Stimulated activated CD4-positive, alpha-beta T cell treated with anti-CD3 and anti-CD28 coated beads, TNF-alpha, amount 100 ng/mL, for 1 hour (primary cell): ENCODE results near the gene FLRT1.
"Not testable (repeated sequence)": the region's sequence is repeated elsewhere in the genome, so short reads cannot be mapped to it uniquely, and the experiment has no call there.

Experiments
- DNase-seq, 3 donors: peaks; one replicate each; pipeline ENCODE4 v3.0.0-alpha.2; 2020; ENCODE audit warnings: low read depth in 3 of 3, low spot score in 1 of 3

The FLRT1 gene

DNA sequence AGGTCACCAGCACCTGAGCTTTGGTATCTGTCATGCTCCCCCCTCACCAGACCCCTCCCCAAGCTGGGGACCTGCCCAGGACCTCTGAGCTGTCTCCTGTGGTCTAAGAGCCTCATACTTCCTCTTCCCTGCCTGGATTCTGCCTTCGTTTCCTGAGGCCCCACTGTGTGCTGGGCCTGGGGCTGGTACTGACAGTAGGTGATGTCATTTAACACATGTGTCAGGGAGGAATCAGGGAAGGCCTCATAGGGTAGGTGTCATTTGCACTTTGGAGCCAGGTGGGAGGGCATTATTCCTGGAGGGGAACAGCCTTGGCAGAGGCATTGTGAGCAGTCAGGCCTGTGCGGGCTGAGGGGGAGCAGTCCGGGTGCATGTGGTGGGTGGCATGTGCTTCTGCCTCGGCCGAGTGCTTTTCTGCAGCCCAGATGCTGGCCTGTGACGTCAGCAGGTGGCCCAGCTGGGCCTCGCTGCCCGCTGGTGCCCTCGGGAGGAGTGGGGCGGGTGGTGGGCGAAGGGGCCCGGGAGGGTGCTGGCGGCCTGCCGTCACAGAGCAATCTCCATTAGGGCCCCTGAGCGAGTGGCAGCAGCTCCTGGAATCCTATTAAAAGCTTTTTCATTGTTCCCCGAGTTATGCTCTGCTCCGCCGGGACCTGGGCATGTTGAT is 9.1 kb downstream of the FLRT1 start:
- no peak for DNase-seq

DNA sequence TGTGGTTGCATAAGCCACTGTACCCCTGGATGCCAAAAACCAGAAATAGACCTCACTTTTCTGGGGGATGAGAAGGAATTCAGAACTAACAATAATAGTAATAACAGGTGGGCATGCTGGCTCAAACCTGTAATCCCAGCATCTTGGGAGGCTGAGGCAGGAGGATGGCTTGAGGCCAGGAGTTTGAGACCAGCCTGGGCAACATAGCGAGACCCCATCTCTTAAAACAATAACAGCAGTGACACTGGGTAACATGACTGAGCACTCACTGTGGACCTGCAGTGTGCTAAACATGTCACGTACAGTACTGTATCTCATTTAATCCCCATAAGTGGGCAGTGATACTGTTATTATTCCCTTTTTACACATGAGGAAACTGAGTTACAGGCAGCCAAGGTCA is 10.0 kb downstream of the FLRT1 start:
- DNase-seq = no peak

GRCh38 chr11:64047373-64047772 is 11.6 kb downstream of the FLRT1 start:
- DNase-seq = not testable (repeated sequence)

DNA sequence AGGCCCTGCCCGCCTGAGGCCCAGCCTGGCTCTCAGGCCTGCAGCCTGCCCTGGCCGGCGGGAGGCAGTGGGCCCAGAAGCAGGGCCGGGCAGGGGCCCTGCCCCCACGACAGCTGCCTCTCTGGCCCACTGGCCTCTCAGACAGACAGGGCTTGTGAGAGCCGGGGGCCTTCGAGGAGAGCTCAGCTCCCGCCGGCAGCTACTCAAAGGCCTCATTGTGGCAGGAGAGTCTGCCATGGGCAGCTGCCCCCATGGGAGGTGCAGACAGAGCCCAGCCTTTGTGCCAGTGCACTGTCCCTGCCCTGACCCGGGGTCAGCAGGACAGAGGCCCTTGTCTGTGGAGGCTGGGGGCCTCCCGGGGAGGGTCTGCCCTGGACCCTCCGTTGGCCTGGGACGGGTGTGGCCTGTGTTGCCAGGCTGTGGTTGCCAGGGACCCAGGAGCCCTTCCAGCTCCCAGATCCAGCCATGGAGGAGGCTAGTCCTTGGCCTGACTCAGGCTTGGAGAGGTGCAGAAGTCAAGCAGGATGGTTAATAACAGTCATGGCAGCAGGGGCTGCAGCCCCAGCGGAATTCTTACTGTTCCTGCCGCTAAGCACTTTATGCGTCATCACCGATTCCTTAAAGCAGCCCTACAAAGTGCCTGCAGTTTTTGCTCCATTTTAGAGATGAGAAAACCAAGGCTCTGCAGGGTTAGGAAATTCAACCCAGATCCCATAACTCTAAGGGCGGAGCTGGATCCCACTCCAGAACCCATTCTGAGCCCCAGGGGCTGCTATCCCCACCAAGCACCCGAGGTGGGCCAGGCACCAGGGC is 12.5 kb downstream of the FLRT1 start:
- no peak for DNase-seq

DNA sequence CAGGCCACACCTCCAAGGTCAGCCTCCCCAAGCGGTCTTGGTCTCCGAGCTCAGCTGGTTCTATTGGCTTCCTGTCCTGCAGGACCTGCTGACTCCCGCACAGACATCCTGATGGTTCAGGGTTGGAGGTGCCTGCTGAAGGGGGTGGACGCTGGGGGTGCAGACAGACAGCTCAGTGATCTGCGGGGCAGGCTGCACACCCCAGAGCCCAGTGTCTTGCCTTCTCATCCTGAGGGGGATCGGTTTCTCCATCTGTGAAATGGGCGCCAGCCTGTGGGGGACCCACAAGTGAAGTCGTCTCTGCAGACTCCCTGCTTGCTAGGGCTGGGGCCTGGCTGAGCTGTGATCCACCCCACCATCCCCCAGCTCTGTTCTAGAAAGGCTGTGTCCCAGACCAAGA is 13.8 kb downstream of the FLRT1 start:
- DNase-seq = no peak

- DNase-seq = no peak
These were observed 15.6 kb downstream of the FLRT1 start for GRCh38 chr11:64051297-64051696.

- DNase-seq = no peak
These were observed 16.7 kb downstream of the FLRT1 start for GRCh38 chr11:64052436-64052835.

- DNase-seq = no peak
These were observed 17.3 kb downstream of the FLRT1 start for GRCh38 chr11:64052938-64053622.

DNA sequence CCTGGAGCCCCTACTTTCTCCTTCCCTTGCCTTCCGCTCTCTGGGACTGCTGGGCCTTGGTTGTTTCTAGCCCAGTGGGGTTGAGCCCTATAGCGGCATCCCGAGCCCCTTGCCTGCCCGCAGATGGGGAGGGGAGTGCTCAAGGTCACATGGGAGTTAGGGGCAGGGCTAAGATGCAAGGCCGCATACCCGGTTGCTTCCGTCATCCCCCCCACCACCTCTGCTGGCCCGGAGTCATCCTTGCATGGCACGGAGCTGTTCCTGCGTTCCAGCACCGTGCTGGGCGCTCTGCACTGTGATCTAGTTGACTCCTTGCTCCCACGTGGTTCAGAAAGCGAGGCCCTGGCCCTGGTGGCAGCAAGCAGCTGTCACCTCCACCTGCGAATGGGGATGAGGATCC is 18.0 kb downstream of the FLRT1 start:
- no peak for DNase-seq

- DNase-seq = no peak
These were observed 19.3 kb downstream of the FLRT1 start for GRCh38 chr11:64055077-64055476.

DNA sequence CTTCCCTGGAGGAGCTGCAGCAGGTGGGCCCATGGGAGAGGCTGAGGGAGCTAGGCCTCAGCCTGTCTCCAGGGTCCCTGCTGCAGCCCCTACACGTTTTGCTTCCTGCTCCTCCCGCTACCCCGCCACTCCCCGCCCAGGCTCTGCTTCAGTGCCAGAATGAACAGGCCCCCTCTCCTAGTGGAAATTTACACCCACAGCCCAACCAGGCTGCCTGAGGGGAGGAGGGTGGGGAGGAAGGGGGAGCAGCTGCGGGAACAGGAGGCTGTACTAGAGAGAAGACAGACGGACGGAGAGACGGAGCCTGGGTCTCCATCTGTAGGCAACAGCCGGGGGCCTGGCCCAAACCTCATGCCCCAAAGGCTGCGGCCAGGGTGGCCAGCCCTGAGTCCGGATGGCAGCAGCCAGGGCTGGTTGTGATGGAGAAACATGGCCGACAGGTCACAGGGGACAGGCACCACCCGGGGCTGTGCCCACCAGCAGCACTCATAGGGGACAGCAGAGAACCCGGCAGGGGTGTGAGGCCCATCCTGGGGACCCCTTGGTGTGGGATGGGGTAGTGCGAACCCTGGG is 20.6 kb downstream of the FLRT1 start:
- DNase-seq = no peak

- no peak for DNase-seq
These were observed 21.1 kb downstream of the FLRT1 start for GRCh38 chr11:64056861-64057260.

DNA sequence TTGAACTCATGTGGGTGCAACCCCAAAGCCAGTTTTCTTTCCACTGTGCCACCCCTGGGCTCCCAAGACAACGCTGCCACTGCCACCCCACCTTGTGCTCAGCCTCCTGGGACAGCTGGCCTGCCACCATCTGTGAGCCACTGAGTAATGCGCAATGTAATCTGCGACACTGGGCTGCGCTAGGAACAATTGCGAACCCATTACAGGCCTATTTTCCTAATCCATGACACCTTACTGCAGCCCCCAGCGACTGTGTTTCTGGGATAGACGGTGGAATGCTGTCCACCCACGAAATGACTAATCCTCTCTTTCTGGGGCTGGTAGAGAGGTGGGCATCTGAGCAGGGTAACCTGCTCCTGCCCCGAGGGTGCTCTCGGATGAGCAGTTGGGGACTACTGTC is 22.2 kb downstream of the FLRT1 start:
- DNase-seq = no peak

GRCh38 chr11:64058494-64058893 is 22.8 kb downstream of the FLRT1 start:
- no peak for DNase-seq

GRCh38 chr11:64059339-64060140 is 23.8 kb downstream of the FLRT1 start:
- DNase-seq = no peak

- DNase-seq = no peak
These were observed 24.6 kb downstream of the FLRT1 start for GRCh38 chr11:64060263-64060860.

GRCh38 chr11:64060861-64061444 is 25.2 kb downstream of the FLRT1 start:
- peak in 2 of 3 donors; percentile 29 to 35 for DNase-seq

DNA sequence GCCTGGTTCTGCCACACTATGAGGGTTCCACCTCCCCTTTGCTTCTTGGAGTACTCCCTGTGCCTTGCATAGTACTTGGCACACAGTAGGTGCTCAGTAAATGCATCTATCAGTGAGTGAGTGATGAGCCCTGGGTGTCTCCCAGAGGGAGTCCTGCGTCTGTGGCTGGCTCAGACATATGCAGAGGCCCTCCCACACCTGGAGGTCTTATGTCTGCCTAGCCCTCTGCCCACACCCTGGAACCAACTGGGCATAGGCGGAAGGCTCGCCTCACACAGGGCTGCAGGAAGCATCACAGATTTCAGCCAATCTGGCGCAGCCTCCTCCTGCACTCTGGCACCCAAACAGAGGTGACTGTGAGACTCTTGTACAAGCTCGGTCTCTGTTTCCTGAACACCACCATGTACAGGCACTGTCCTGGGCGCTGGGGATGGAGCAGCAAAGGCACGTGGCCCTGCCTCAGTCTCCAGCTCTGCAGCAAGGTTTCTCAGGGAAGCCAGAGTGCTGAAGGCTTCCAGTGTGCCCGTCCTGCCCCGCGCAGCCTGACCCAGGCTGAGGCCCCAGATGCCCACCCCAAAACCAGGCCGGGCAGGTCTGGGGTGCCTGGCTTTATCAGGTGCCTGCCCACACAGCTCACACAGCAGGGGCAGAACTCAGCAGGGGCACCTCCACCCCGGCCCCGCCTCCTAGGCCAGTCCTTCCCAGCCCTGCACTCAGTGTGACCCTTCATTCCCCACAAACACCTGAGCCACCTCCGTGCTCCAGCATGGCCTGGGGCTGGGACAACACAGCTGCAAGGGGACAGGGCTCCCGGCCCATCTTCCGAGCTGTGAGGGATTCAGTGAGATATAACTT is 26.7 kb downstream of the FLRT1 start:
- DNase-seq = no peak

DNA sequence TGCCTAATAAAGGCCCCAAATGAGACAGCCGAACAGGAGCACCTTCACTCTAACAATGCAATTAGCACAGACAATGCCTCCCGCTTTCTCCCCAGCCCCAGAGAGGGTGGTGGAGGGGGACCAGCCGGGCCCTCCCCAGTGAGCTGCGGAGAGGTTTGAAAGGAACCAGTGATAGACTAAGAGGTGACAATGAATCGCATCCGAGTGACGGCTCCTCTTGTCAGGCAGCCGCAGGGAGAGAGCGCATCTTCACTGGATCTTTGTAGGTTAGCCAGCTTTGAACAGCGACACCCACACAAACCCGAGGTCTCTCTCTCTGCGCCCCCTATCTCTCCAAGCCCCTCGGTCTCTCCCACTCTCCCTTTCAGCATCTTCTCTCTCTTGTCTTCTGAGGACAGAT is 28.0 kb downstream of the FLRT1 start:
- no peak for DNase-seq
